Loucy (cell line): ENCODE data around the gene EXD2.
"Not testable (repeated sequence)": the region's sequence is repeated elsewhere in the genome, so short reads cannot be mapped to it uniquely, and the experiment has no call there.

Source experiments
- H2AFZ ChIP-seq: fragments of 200-600 bp; sonication (generic); 2 replicates; pipeline ENCODE4 v1.6.0; 2016; ENCODE audit warnings: antibody characterized with exemption, mild to moderate bottlenecking, low read length, moderate library complexity
- H3F3A ChIP-seq: fragments of 200-600 bp; 2 replicates; pipeline ENCODE4 v1.6.0; 2016; ENCODE audit warnings: antibody characterized with exemption, low read depth, mild to moderate bottlenecking
- H3K27me3 ChIP-seq: fragments of 200-600 bp; sonication (generic); 2 replicates; pipeline ENCODE4 v1.6.1; 2014; ENCODE audit warnings: low read length, mild to moderate bottlenecking; ENCODE audit not compliant: insufficient read depth, poor library complexity, severe bottlenecking
- H3K36me3 ChIP-seq: fragments of 200-600 bp; sonication (generic); 2 replicates; pipeline ENCODE4 v1.6.1; 2016; ENCODE audit warnings: low read length; ENCODE audit not compliant: insufficient read depth
- H3K4me1 ChIP-seq: fragments of 200-600 bp; sonication (generic); 2 replicates; pipeline ENCODE4 v1.5.1; 2014; ENCODE audit warnings: low read length, mild to moderate bottlenecking; ENCODE audit not compliant: insufficient read depth, poor library complexity, severe bottlenecking
- H3K4me2 ChIP-seq: fragments of 200-600 bp; sonication (generic); 2 replicates; pipeline ENCODE4 v1.6.0; 2014; ENCODE audit warnings: antibody characterized with exemption, low read length, low read depth, mild to moderate bottlenecking; ENCODE audit not compliant: poor library complexity, severe bottlenecking
- H3K4me3 ChIP-seq: fragments of 200-600 bp; sonication (generic); 2 replicates; pipeline ENCODE4 v1.5.1; 2014; ENCODE audit warnings: low read length, mild to moderate bottlenecking, mixed read lengths; ENCODE audit not compliant: poor library complexity, severe bottlenecking
- H3K79me2 ChIP-seq: fragments of 200-600 bp; sonication (generic); 2 replicates; pipeline ENCODE4 v1.6.1; 2014; ENCODE audit warnings: low read length; ENCODE audit not compliant: insufficient read depth
- H3K9ac ChIP-seq: fragments of 200-600 bp; sonication (generic); 2 replicates; pipeline ENCODE4 v1.6.0; 2014; ENCODE audit warnings: mild to moderate bottlenecking, low read depth, low read length, moderate library complexity; ENCODE audit not compliant: poor library complexity, severe bottlenecking
- H3K9me2 ChIP-seq: fragments of 200-600 bp; sonication (generic); replicated peaks from 2 replicates; pipeline ENCODE4 v1.6.1; 2016; ENCODE audit warnings: low read depth, low read length, mixed read lengths
- H3K9me3 ChIP-seq: fragments of 200-600 bp; sonication (generic); 2 replicates; pipeline ENCODE4 v1.6.1; 2014; ENCODE audit warnings: mild to moderate bottlenecking, antibody characterized with exemption, low read length, low read depth; ENCODE audit not compliant: insufficient read depth
- H4K20me1 ChIP-seq: fragments of 200-600 bp; sonication (generic); 2 replicates; pipeline ENCODE4 v1.6.0; 2014; ENCODE audit warnings: antibody characterized with exemption, low read length, mild to moderate bottlenecking; ENCODE audit not compliant: insufficient read depth, poor library complexity, severe bottlenecking
- EZH2phosphoT487 ChIP-seq: fragments of 200-600 bp; IDR thresholded peaks from 2 replicates; pipeline ENCODE4 v1.6.1; 2018; ENCODE audit warnings: antibody characterized with exemption, mild to moderate bottlenecking, moderate library complexity, borderline replicate concordance
- TF ChIP-seq, protein P1 (sequence below): fragments of 200-600 bp; sonication (generic); conservative IDR thresholded peaks from 2 replicates; pipeline ENCODE4 v1.5.1; 2014; ENCODE audit warnings: mild to moderate bottlenecking, antibody characterized with exemption, low read length

Gene EXD2

DNA sequence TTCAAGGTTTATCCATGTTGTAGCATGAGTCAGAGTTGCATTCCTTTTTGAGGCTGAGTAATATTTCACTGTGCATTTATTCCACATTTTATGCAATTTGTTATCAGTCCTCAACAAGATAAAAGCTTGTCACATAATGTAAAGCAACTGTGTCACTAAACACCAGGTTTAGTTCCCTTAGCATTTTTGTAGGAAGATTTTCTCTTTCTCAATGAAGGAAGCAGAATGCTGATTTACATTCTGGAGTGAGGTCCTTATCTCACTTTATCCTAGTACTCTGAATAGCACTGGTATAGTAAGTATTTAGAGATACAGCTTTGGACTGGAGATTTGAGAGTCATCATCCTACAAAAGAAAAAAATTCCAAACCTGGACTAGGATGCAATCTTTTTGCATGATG lies 9.8 kb upstream of the EXD2 start:
- no peak for TF ChIP-seq EZH2phosphoT487
- H3K4me3 ChIP-seq: no peak overlapping the region
- no peaks in the 10 kb centered on the region for H3K9me3 ChIP-seq
- H3F3A ChIP-seq: no peaks in the 10 kb centered on the region
- H2AFZ ChIP-seq: no peak overlapping the region
- H3K36me3 ChIP-seq: no peaks in the 10 kb centered on the region
- no peaks in the 10 kb centered on the region for H4K20me1 ChIP-seq
- H3K9ac ChIP-seq: no peak overlapping the region
- no peaks in the 10 kb centered on the region for H3K9me2 ChIP-seq
- no peak overlapping the region for H3K4me2 ChIP-seq
- H3K27me3 ChIP-seq: no peaks in the 10 kb centered on the region
- no peaks in the 10 kb centered on the region for H3K79me2 ChIP-seq
- no peaks in the 10 kb centered on the region for H3K4me1 ChIP-seq

DNA sequence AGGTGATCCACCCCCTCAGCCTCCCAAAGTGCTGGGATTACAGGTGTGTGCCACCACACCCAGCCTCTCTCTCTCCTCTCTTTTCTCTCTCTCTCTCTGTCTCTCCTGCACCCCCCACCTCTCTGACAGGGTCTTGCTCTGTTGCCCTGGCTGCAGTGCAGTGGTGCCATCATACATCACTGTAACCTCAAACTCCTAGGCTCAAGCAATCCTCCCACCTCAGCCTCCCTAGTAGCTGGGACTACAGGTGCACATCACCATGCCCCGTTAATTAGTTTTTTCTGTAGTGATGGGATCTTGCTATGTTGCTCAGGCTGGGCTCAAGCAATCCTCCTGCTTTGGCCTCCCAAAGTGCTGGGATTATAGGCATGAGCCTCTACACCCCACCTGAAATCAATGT lies 8.7 kb upstream of the EXD2 start:
- not testable (repeated sequence) for H3K36me3 ChIP-seq, H3F3A ChIP-seq, H3K79me2 ChIP-seq, H3K9me3 ChIP-seq, H3K4me3 ChIP-seq, H3K4me2 ChIP-seq, H3K9ac ChIP-seq, H2AFZ ChIP-seq, H3K4me1 ChIP-seq, H4K20me1 ChIP-seq, H3K27me3 ChIP-seq, H3K9me2 ChIP-seq

DNA sequence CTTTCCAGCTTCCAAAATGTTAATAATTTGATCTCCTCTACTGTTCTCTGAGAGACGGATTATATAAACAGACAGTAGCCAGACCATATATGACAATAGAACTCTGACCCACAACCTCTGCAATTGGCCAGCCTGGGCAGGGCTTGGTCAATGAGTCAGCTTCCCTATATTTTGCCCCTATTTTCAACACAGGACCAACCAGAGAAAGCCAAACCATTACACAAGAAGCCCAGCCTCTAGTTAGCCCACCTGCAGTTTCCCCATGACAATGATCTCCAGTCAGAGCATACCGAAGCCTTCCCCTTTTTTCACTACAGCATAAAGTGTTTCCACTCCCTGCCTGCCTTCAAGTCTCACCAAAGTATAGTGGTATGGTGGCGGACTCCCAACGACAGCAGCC lies 7.6 kb upstream of the EXD2 start:
- H3K36me3 ChIP-seq: no peaks in the 10 kb centered on the region
- H4K20me1 ChIP-seq: no peaks in the 10 kb centered on the region
- H3K79me2 ChIP-seq: no peaks in the 10 kb centered on the region
- H3K27me3 ChIP-seq: no peaks in the 10 kb centered on the region
- H2AFZ ChIP-seq: no peak overlapping the region
- H3K4me3 ChIP-seq: no peak overlapping the region
- H3F3A ChIP-seq: no peaks in the 10 kb centered on the region
- H3K4me2 ChIP-seq: no peak overlapping the region
- H3K9me3 ChIP-seq: no peaks in the 10 kb centered on the region
- TF ChIP-seq, protein P1, sequence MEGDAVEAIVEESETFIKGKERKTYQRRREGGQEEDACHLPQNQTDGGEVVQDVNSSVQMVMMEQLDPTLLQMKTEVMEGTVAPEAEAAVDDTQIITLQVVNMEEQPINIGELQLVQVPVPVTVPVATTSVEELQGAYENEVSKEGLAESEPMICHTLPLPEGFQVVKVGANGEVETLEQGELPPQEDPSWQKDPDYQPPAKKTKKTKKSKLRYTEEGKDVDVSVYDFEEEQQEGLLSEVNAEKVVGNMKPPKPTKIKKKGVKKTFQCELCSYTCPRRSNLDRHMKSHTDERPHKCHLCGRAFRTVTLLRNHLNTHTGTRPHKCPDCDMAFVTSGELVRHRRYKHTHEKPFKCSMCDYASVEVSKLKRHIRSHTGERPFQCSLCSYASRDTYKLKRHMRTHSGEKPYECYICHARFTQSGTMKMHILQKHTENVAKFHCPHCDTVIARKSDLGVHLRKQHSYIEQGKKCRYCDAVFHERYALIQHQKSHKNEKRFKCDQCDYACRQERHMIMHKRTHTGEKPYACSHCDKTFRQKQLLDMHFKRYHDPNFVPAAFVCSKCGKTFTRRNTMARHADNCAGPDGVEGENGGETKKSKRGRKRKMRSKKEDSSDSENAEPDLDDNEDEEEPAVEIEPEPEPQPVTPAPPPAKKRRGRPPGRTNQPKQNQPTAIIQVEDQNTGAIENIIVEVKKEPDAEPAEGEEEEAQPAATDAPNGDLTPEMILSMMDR: no peak
- TF ChIP-seq EZH2phosphoT487: no peak
- no peaks in the 10 kb centered on the region for H3K4me1 ChIP-seq
- H3K9ac ChIP-seq: no peak overlapping the region
- H3K9me2 ChIP-seq: no peaks in the 10 kb centered on the region

DNA sequence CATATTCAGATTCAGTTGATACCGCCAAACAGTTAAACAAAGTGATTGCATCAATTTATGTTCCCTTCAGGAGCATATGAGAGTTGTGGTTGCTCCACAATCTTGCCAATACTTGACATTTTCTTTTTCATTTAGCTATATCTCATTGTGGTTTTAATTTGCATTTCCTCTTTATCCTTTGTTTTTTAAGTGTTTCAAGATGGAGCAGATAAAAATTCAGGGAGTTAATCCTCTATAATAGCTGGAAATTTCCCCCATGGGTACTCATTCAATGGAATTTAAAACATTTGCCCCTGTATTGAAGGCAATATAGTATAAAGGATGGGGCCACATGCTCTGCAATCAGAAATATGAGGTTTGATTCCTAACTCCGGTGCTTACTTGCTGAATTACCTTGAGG lies 1.1 kb upstream of the EXD2 start:
- H3K4me1 ChIP-seq: peaks cover 16% of the 10 kb centered on the region
- H3K9ac ChIP-seq: no peak overlapping the region
- H3K4me2 ChIP-seq: peak overlapping the region; percentile 69
- H3F3A ChIP-seq: no peaks in the 10 kb centered on the region
- TF ChIP-seq, protein P1: no peak
- TF ChIP-seq EZH2phosphoT487: no peak
- peaks cover 9% of the 10 kb centered on the region; the same call in 1 of the 2 replicates for H3K79me2 ChIP-seq
- H4K20me1 ChIP-seq: no peaks in the 10 kb centered on the region
- no peaks in the 10 kb centered on the region for H3K9me2 ChIP-seq
- H3K4me3 ChIP-seq: no peak overlapping the region
- no peaks in the 10 kb centered on the region for H3K36me3 ChIP-seq
- H3K9me3 ChIP-seq: no peaks in the 10 kb centered on the region
- no peaks in the 10 kb centered on the region for H3K27me3 ChIP-seq
- no peak overlapping the region for H2AFZ ChIP-seq
